ENCODE data around the gene ARHGAP10.

Gene ARHGAP10

GRCh38 chr4:147830102-147830463 lies 98.2 kb downstream of the ARHGAP10 start:
- DNase-seq, result no peak

- no peak for DNase-seq
Observed at GRCh38 chr4:147830987-147831386, 99.1 kb downstream of the ARHGAP10 start.

GRCh38 chr4:147831551-147832171 lies 99.8 kb downstream of the ARHGAP10 start:
- DNase-seq, result peak; percentile 54 to 68

- DNase-seq, result no peak
Observed at GRCh38 chr4:147833254-147833653, 101.4 kb downstream of the ARHGAP10 start.

GRCh38 chr4:147833741-147834140 lies 101.9 kb downstream of the ARHGAP10 start:
- DNase-seq, result no peak

- no peak for DNase-seq
Observed at GRCh38 chr4:147834480-147834879, 102.6 kb downstream of the ARHGAP10 start.

GRCh38 chr4:147836807-147837206 lies 104.9 kb downstream of the ARHGAP10 start:
- DNase-seq, result no peak

- DNase-seq, result peak in 1 of 2 experiments; percentile 7
Observed at GRCh38 chr4:147837435-147837834, 105.5 kb downstream of the ARHGAP10 start.

GRCh38 chr4:147837854-147838253 lies 106.0 kb downstream of the ARHGAP10 start:
- no peak for DNase-seq

- DNase-seq, result no peak
Observed at GRCh38 chr4:147839200-147839599, 107.3 kb downstream of the ARHGAP10 start.

GRCh38 chr4:147839663-147840062 lies 107.8 kb downstream of the ARHGAP10 start:
- DNase-seq, result no peak

GRCh38 chr4:147840838-147841738 lies 109.2 kb downstream of the ARHGAP10 start:
- DNase-seq, result no peak

GRCh38 chr4:147842573-147842972 lies 110.7 kb downstream of the ARHGAP10 start:
- DNase-seq, result no peak

- no peak for DNase-seq
Observed at GRCh38 chr4:147843162-147843561, 111.3 kb downstream of the ARHGAP10 start.

GRCh38 chr4:147844781-147845180 lies 112.9 kb downstream of the ARHGAP10 start:
- DNase-seq, result no peak

GRCh38 chr4:147846318-147847155 lies 114.6 kb downstream of the ARHGAP10 start:
- no peak for DNase-seq

GRCh38 chr4:147847751-147848590 lies 116.1 kb downstream of the ARHGAP10 start:
- no peak for DNase-seq

- DNase-seq, result no peak
Observed at GRCh38 chr4:147848634-147849033, 116.7 kb downstream of the ARHGAP10 start.

- DNase-seq, result no peak
Observed at GRCh38 chr4:147851135-147851534, 119.2 kb downstream of the ARHGAP10 start.

GRCh38 chr4:147853706-147854105 lies 121.8 kb downstream of the ARHGAP10 start:
- DNase-seq, result no peak

GRCh38 chr4:147854154-147854553 lies 122.3 kb downstream of the ARHGAP10 start:
- DNase-seq, result no peak

- no peak for DNase-seq
Observed at GRCh38 chr4:147855571-147856009, 123.7 kb downstream of the ARHGAP10 start.
